Glutamatergic neuron (in vitro differentiated cells): ENCODE measurements around the gene AGBL5. TPM values are rescaled to one million over a fixed set of nuclear protein-coding genes. Genes with fewer than 3 reads are reported as not detected.

Source experiments
- DNase-seq: peaks from one replicate; pipeline ENCODE4 v3.0.0; 2022
- H3K27ac Mint-ChIP-seq: one replicate; pipeline ENCODE4 v1.8.0; 2020; ENCODE audit warnings: mild to moderate bottlenecking, mixed read lengths, inconsistent platforms; ENCODE audit not compliant: unreplicated experiment
- H3K27me3 Mint-ChIP-seq: one replicate; pipeline ENCODE4 v1.8.0; 2020; ENCODE audit warnings: mild to moderate bottlenecking, moderate library complexity, mixed read lengths, inconsistent platforms; ENCODE audit not compliant: unreplicated experiment
- H3K36me3 Mint-ChIP-seq: one replicate; pipeline ENCODE4 v1.8.0; 2020; ENCODE audit warnings: mild to moderate bottlenecking, mixed read lengths, inconsistent platforms; ENCODE audit not compliant: unreplicated experiment
- H3K4me1 Mint-ChIP-seq: one replicate; pipeline ENCODE4 v1.8.0; 2020; ENCODE audit warnings: mild to moderate bottlenecking, low read depth, mixed read lengths, inconsistent platforms; ENCODE audit not compliant: unreplicated experiment
- H3K4me3 Mint-ChIP-seq: one replicate; pipeline ENCODE4 v1.8.0; 2020; ENCODE audit warnings: mild to moderate bottlenecking, mixed read lengths, inconsistent platforms; ENCODE audit not compliant: unreplicated experiment
- H3K9me3 Mint-ChIP-seq: one replicate; pipeline ENCODE4 v1.8.0; 2020; ENCODE audit warnings: mild to moderate bottlenecking, moderate library complexity, mixed read lengths, inconsistent platforms; ENCODE audit not compliant: unreplicated experiment
- CTCF ChIP-seq: fragments of 200-600 bp; sonication (generic); IDR thresholded peaks from one replicate; pipeline ENCODE4 v1.5.0; 2021; ENCODE audit not compliant: partially characterized antibody, unreplicated experiment
- total RNA-seq: library from RNA; stranded (reverse); fragmentation: NEBNext Ultra II Directional; extraction: Animal tissue kit (Norgen Biotek cat#: 25700); gene quantifications from one replicate; pipeline ENCODE4 v1.2.1, GENCODE V29; 2021; ENCODE audit not compliant: unreplicated experiment

AGBL5 gene
- total RNA-seq, 1 donor from 2014 or later, result 17.3 TPM

GRCh38 chr2:27080140-27080469 lies 28.6 kb downstream of the AGBL5 start:
- Mint-ChIP-seq H3K4me3 (peak overlapping the region; percentile 55), H3K27me3 (peaks cover 13% of the 10 kb centered on the region), H3K9me3 (peaks cover 11% of the 10 kb centered on the region), H3K4me1 (peaks cover 37% of the 10 kb centered on the region), H3K27ac (peak overlapping the region; percentile 55), H3K36me3 (peaks cover 11% of the 10 kb centered on the region)
- DNase-seq, result no peak
- TF ChIP-seq CTCF, result no peak

GRCh38 chr2:27080603-27080936 lies 29.1 kb downstream of the AGBL5 start:
- Mint-ChIP-seq H3K9me3 (peaks cover 14% of the 10 kb centered on the region), H3K4me3 (peak overlapping the region; percentile 74), H3K36me3 (peaks cover 11% of the 10 kb centered on the region), H3K4me1 (peaks cover 39% of the 10 kb centered on the region), H3K27ac (peak overlapping the region; percentile 83), H3K27me3 (peaks cover 14% of the 10 kb centered on the region)
- no peak for TF ChIP-seq CTCF
- no peak for DNase-seq

- DNase-seq, result no peak
- Mint-ChIP-seq H3K9me3 (peaks cover 14% of the 10 kb centered on the region), H3K27me3 (peaks cover 14% of the 10 kb centered on the region), H3K36me3 (peaks cover 6% of the 10 kb centered on the region), H3K4me3 (no peak overlapping the region), H3K27ac (no peak overlapping the region), H3K4me1 (peaks cover 28% of the 10 kb centered on the region)
- no peak for TF ChIP-seq CTCF
Observed at GRCh38 chr2:27081984-27082772, 30.7 kb downstream of the AGBL5 start.

GRCh38 chr2:27082773-27083409 lies 31.4 kb downstream of the AGBL5 start:
- DNase-seq, result no peak
- Mint-ChIP-seq H3K4me1 (peaks cover 24% of the 10 kb centered on the region), H3K9me3 (peaks cover 10% of the 10 kb centered on the region), H3K27me3 (peaks cover 13% of the 10 kb centered on the region), H3K36me3 (peaks cover 6% of the 10 kb centered on the region), H3K27ac (no peak overlapping the region), H3K4me3 (no peak overlapping the region)
- TF ChIP-seq CTCF, result no peak
